ENCODE measurements around the gene MPND. TPM values are rescaled to one million over a fixed set of nuclear protein-coding genes. Genes with fewer than 3 reads are reported as not detected.

MPND gene
- total and polyA plus RNA-seq, 10 of the 15 experiments (the other 5 are each of a cell fraction or from before 2014, with no cell fraction given): 0.79 to 18.3 (median 6.0) TPM

DNA sequence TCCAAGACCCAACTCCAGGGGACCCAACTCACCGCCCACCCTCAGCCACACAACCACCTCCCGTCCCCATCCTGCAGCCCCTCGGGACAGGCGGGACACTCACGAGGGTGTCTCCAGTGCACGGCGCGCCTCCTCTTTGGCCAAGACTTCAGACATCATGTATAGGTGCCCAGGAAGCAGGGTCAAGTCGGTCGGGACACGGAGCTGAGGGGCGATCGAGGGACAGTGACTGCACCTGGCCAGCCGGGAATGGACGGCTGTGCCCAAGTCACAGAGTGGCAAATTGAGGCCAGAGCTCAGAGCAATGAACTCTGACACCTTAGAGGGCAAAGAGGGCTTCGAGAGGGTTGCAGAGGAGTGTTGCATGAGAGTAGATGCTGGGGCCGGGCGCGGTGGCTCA lies 13.5 kb upstream of the MPND start:
- H3K9me3 ChIP-seq (replicated peaks; ENCODE audit: control insufficient read depth, insufficient read depth, low read length): no peaks in the 10 kb centered on the region; the same call in 2 of the 3 replicates
- H3K36me3 ChIP-seq (ENCODE audit: control insufficient read depth in 2 of 2, insufficient read depth in 2 of 2, low read length in 1 of 2): no peaks in the 10 kb centered on the region
- peaks cover 8% of the 10 kb centered on the region; the same call in 1 of the 2 replicates for H3K4me1 ChIP-seq (ENCODE audit: control insufficient read depth, insufficient read depth, low read length)
- no peak overlapping the region for H3K9ac ChIP-seq (ENCODE audit: control insufficient read depth, insufficient read depth, low read length)
- H3K27ac ChIP-seq (ENCODE audit: control insufficient read depth, insufficient read depth): no peak overlapping the region
- H2AFZ ChIP-seq (ENCODE audit: control insufficient read depth, low read depth, low read length): no peak overlapping the region
- no peak for TF ChIP-seq ZBTB40 (IDR thresholded peaks at IDR 0.05; ENCODE audit: borderline replicate concordance)
- no peak for TF ChIP-seq BRCA1 (IDR thresholded peaks at IDR 0.05; ENCODE audit: low read depth, low read length)
- no peak for TF ChIP-seq ZSCAN29 (IDR thresholded peaks at IDR 0.05)
- no peak for TF ChIP-seq EGR1 (IDR thresholded peaks at IDR 0.05; ENCODE audit: borderline replicate concordance in 1 of 2, low read depth in 2 of 2, low read length in 2 of 2)
- no peak for TF ChIP-seq ATF2 (IDR thresholded peaks at IDR 0.05; ENCODE audit: low read length)
- TF ChIP-seq MLLT1 (IDR thresholded peaks at IDR 0.05): no peak
- no peak for TF ChIP-seq HDAC2 (IDR thresholded peaks at IDR 0.05)
- TF ChIP-seq ZZZ3 (IDR thresholded peaks at IDR 0.05; ENCODE audit: control insufficient read depth, insufficient read length, low read depth): no peak
- no peak for TF ChIP-seq ZBTB33 (IDR thresholded peaks at IDR 0.05)
- no peak for TF ChIP-seq HDGF (IDR thresholded peaks at IDR 0.05)
- no peak for TF ChIP-seq RCOR1 (conservative IDR thresholded peaks at IDR 0.05; ENCODE audit: low read depth, low read length)
- no peak for TF ChIP-seq MYB (IDR thresholded peaks at IDR 0.05; ENCODE audit: borderline replicate concordance, low read depth, low read length)
- H3K4me3 ChIP-seq: no peak overlapping the region
- RAD21 ChIA-PET (ENCODE audit: unreplicated experiment): no interaction called here
- no TSS peak for BruUV-seq (replicated peaks)
- H3K27me3 ChIP-seq (replicated peaks in 1 of 2; ENCODE audit: control insufficient read depth in 2 of 2, insufficient read depth in 2 of 2, low read length in 1 of 2): no peaks in the 10 kb centered on the region
- POLR2A ChIA-PET: no interaction called here
- no peak overlapping the region for H3K4me2 ChIP-seq (ENCODE audit: control insufficient read depth, insufficient read depth)
- CTCF ChIA-PET: no interaction called here
- no peaks in the 10 kb centered on the region for H4K20me1 ChIP-seq (ENCODE audit: control insufficient read depth, insufficient read depth)
- DNase-seq (ENCODE audit: low read depth, low spot score) (no peak), ATAC-seq (no peak), FAIRE-seq (no peak)
- H3K79me2 ChIP-seq (ENCODE audit: control insufficient read depth, insufficient read depth, low read length): no peaks in the 10 kb centered on the region; the same call in 1 of the 2 replicates
- in situ Hi-C loops (cut with MboI): no loop called here
- WGBS (ENCODE audit: insufficient coverage, insufficient replicate concordance, low lambda C conversion rate, missing lambda C conversion rate): 93% methylated on average over 19 of the region's 19 CpGs
- SMC1A ChIA-PET (ENCODE audit: uncharacterized antibody, unreplicated experiment): no interaction called here
- intact Hi-C loops (cut with micrococcal nuclease; ENCODE audit: unreplicated experiment): no loop called here

Data from GM12878 (cell line).